ENCODE measurements around the gene PLA2G7.

The PLA2G7 gene

GRCh38 chr6:46735720-46736031, 501 bp upstream of the PLA2G7 start:
- Histone ChIP-seq H3K4me1 (ENCODE audit: insufficient read depth, low read length) (peaks cover 7% of the 10 kb centered on the region), H3K9me3 (ENCODE audit: control insufficient read depth, insufficient read depth, low read length) (no peaks in the 10 kb centered on the region), H3K9ac (ENCODE audit: low read depth, low read length) (peak overlapping the region; percentile 72), H3K36me3 (ENCODE audit: insufficient read depth, low read length) (no peaks in the 10 kb centered on the region)

- Histone ChIP-seq H3K9ac (ENCODE audit: low read depth, low read length) (no peak overlapping the region), H3K4me1 (ENCODE audit: insufficient read depth, low read length) (peaks cover 9% of the 10 kb centered on the region), H3K36me3 (ENCODE audit: insufficient read depth, low read length) (no peaks in the 10 kb centered on the region), H3K9me3 (ENCODE audit: control insufficient read depth, insufficient read depth, low read length) (no peaks in the 10 kb centered on the region)
Observed at GRCh38 chr6:46733341-46733801, 1.8 kb downstream of the PLA2G7 start.

GRCh38 chr6:46730921-46731461, 4.2 kb downstream of the PLA2G7 start:
- Histone ChIP-seq H3K9ac (ENCODE audit: low read depth, low read length) (no peak overlapping the region), H3K36me3 (ENCODE audit: insufficient read depth, low read length) (no peaks in the 10 kb centered on the region), H3K9me3 (ENCODE audit: control insufficient read depth, insufficient read depth, low read length) (no peaks in the 10 kb centered on the region), H3K4me1 (ENCODE audit: insufficient read depth, low read length) (peaks cover 9% of the 10 kb centered on the region)

GRCh38 chr6:46729787-46730326, 5.3 kb downstream of the PLA2G7 start:
- H3K9ac ChIP-seq (ENCODE audit: low read depth, low read length): no peak overlapping the region
- no peaks in the 10 kb centered on the region for H3K9me3 ChIP-seq (ENCODE audit: control insufficient read depth, insufficient read depth, low read length)
- H3K36me3 ChIP-seq (ENCODE audit: insufficient read depth, low read length): no peaks in the 10 kb centered on the region
- H3K4me1 ChIP-seq (ENCODE audit: insufficient read depth, low read length): peaks cover 9% of the 10 kb centered on the region

- no peak overlapping the region for H3K9ac ChIP-seq (ENCODE audit: low read depth, low read length)
- no peaks in the 10 kb centered on the region for H3K36me3 ChIP-seq (ENCODE audit: insufficient read depth, low read length)
- H3K9me3 ChIP-seq (ENCODE audit: control insufficient read depth, insufficient read depth, low read length): no peaks in the 10 kb centered on the region
- H3K4me1 ChIP-seq (ENCODE audit: insufficient read depth, low read length): no peaks in the 10 kb centered on the region
Observed at GRCh38 chr6:46720401-46720800, 14.8 kb downstream of the PLA2G7 start.

- H3K4me1 ChIP-seq (ENCODE audit: insufficient read depth, low read length): no peaks in the 10 kb centered on the region
Observed at GRCh38 chr6:46719099-46719498, 16.1 kb downstream of the PLA2G7 start.

GRCh38 chr6:46715141-46715540, 20.0 kb downstream of the PLA2G7 start:
- Histone ChIP-seq H3K4me1 (ENCODE audit: insufficient read depth, low read length) (no peaks in the 10 kb centered on the region), H3K36me3 (ENCODE audit: insufficient read depth, low read length) (no peaks in the 10 kb centered on the region), H3K9me3 (ENCODE audit: control insufficient read depth, insufficient read depth, low read length) (no peaks in the 10 kb centered on the region), H3K9ac (ENCODE audit: low read depth, low read length) (no peak overlapping the region)

More at GRCh38 chr6:46719099-46719498, 16.1 kb downstream of the PLA2G7 start:
- Histone ChIP-seq H3K9me3 (ENCODE audit: control insufficient read depth, insufficient read depth, low read length) (no peaks in the 10 kb centered on the region), H3K36me3 (ENCODE audit: insufficient read depth, low read length) (no peaks in the 10 kb centered on the region), H3K9ac (ENCODE audit: low read depth, low read length) (no peak overlapping the region)

- H3K9me3 ChIP-seq (ENCODE audit: control insufficient read depth, insufficient read depth, low read length): no peaks in the 10 kb centered on the region
- no peak overlapping the region for H3K9ac ChIP-seq (ENCODE audit: low read depth, low read length)
- H3K36me3 ChIP-seq (ENCODE audit: insufficient read depth, low read length): no peaks in the 10 kb centered on the region
- H3K4me1 ChIP-seq (ENCODE audit: insufficient read depth, low read length): no peaks in the 10 kb centered on the region
Observed at GRCh38 chr6:46711491-46711890, 23.7 kb downstream of the PLA2G7 start.

- no peaks in the 10 kb centered on the region for H3K9me3 ChIP-seq (ENCODE audit: control insufficient read depth, insufficient read depth, low read length)
- no peaks in the 10 kb centered on the region; the same call in 1 of the 2 replicates for H3K4me1 ChIP-seq (ENCODE audit: insufficient read depth, low read length)
- no peak overlapping the region for H3K9ac ChIP-seq (ENCODE audit: low read depth, low read length)
- H3K36me3 ChIP-seq (ENCODE audit: insufficient read depth, low read length): no peaks in the 10 kb centered on the region
Observed at GRCh38 chr6:46706464-46706863, 28.7 kb downstream of the PLA2G7 start.

GRCh38 chr6:46704562-46704961, 30.6 kb downstream of the PLA2G7 start:
- Histone ChIP-seq H3K9me3 (ENCODE audit: control insufficient read depth, insufficient read depth, low read length) (no peaks in the 10 kb centered on the region), H3K36me3 (ENCODE audit: insufficient read depth, low read length) (no peaks in the 10 kb centered on the region), H3K4me1 (ENCODE audit: insufficient read depth, low read length) (no peaks in the 10 kb centered on the region; the same call in 1 of the 2 replicates), H3K9ac (ENCODE audit: low read depth, low read length) (no peak overlapping the region)

GRCh38 chr6:46699970-46700369, 35.2 kb downstream of the PLA2G7 start:
- H3K9me3 ChIP-seq (ENCODE audit: control insufficient read depth, insufficient read depth, low read length): no peaks in the 10 kb centered on the region
- no peaks in the 10 kb centered on the region for H3K36me3 ChIP-seq (ENCODE audit: insufficient read depth, low read length)
- no peak overlapping the region for H3K9ac ChIP-seq (ENCODE audit: low read depth, low read length)
- no peaks in the 10 kb centered on the region; the same call in 1 of the 2 replicates for H3K4me1 ChIP-seq (ENCODE audit: insufficient read depth, low read length)

- Histone ChIP-seq H3K4me1 (ENCODE audit: insufficient read depth, low read length) (no peaks in the 10 kb centered on the region), H3K36me3 (ENCODE audit: insufficient read depth, low read length) (no peaks in the 10 kb centered on the region), H3K9ac (ENCODE audit: low read depth, low read length) (no peak overlapping the region), H3K9me3 (ENCODE audit: control insufficient read depth, insufficient read depth, low read length) (no peaks in the 10 kb centered on the region)
Observed at GRCh38 chr6:46690911-46691451, 44.2 kb downstream of the PLA2G7 start.

- Histone ChIP-seq H3K36me3 (ENCODE audit: insufficient read depth, low read length) (no peaks in the 10 kb centered on the region), H3K4me1 (ENCODE audit: insufficient read depth, low read length) (no peaks in the 10 kb centered on the region), H3K9ac (ENCODE audit: low read depth, low read length) (no peak overlapping the region), H3K9me3 (ENCODE audit: control insufficient read depth, insufficient read depth, low read length) (no peaks in the 10 kb centered on the region)
Observed at GRCh38 chr6:46690141-46690755, 44.9 kb downstream of the PLA2G7 start.

GRCh38 chr6:46689657-46690056, 45.5 kb downstream of the PLA2G7 start:
- Histone ChIP-seq H3K9ac (ENCODE audit: low read depth, low read length) (no peak overlapping the region), H3K4me1 (ENCODE audit: insufficient read depth, low read length) (no peaks in the 10 kb centered on the region), H3K9me3 (ENCODE audit: control insufficient read depth, insufficient read depth, low read length) (no peaks in the 10 kb centered on the region), H3K36me3 (ENCODE audit: insufficient read depth, low read length) (no peaks in the 10 kb centered on the region)

- Histone ChIP-seq H3K9me3 (ENCODE audit: control insufficient read depth, insufficient read depth, low read length) (no peaks in the 10 kb centered on the region), H3K9ac (ENCODE audit: low read depth, low read length) (no peak overlapping the region), H3K4me1 (ENCODE audit: insufficient read depth, low read length) (no peaks in the 10 kb centered on the region), H3K36me3 (ENCODE audit: insufficient read depth, low read length) (no peaks in the 10 kb centered on the region)
Observed at GRCh38 chr6:46688966-46689335, 46.2 kb downstream of the PLA2G7 start.

Measured in ES-I3 (cell line).